Measurements from ENCODE around the gene PLEKHB2. TPM values are rescaled to one million over a fixed set of nuclear protein-coding genes. Genes with fewer than 3 reads are reported as not detected.
"Not testable (repeated sequence)": the region's sequence is repeated elsewhere in the genome, so short reads cannot be mapped to it uniquely, and the experiment has no call there.

The PLEKHB2 gene
- total RNA-seq, 2 donors from 2014 or later: 22.4 to 35.0 TPM

GRCh38 chr2:131148426-131148825 lies 43.3 kb downstream of the PLEKHB2 start:
- H3K36me3 ChIP-seq (replicated peaks in 1 of 2; ENCODE audit: insufficient read depth in 1 of 2, low read depth in 2 of 2): peaks cover 0 to 9% of the 10 kb centered on the region in 2 donors

GRCh38 chr2:131150109-131150508 lies 45.0 kb downstream of the PLEKHB2 start:
- ATAC-seq; H3K27me3 ChIP-seq; H3K27ac ChIP-seq; H3K4me1 ChIP-seq; H3K4me3 ChIP-seq; DNase-seq; intact Hi-C loops (cut with DNase I); H3K9me3 ChIP-seq; H3K36me3 ChIP-seq (replicated peaks in 1 of 2; ENCODE audit: insufficient read depth in 1 of 2, low read depth in 2 of 2): not testable (repeated sequence)
- 94 to 98% methylated on average over 9 of the region's 9 CpGs for WGBS, 2 donors

More at GRCh38 chr2:131148426-131148825, 43.3 kb downstream of the PLEKHB2 start:
- ATAC-seq (no peak), DNase-seq (no peak)
- no peak for TF ChIP-seq CTCF (IDR thresholded peaks at IDR 0.05)
- H3K9me3 ChIP-seq: no peaks in the 10 kb centered on the region
- H3K4me3 ChIP-seq: no peak overlapping the region
- H3K27ac ChIP-seq: no peak overlapping the region
- WGBS, 2 donors: 78 to 81% methylated on average over 3 of the region's 3 CpGs
- H3K4me1 ChIP-seq: no peaks in the 10 kb centered on the region
- intact Hi-C loops (cut with DNase I): no loop called here
- no peaks in the 10 kb centered on the region for H3K27me3 ChIP-seq

- WGBS, 2 donors: 80% methylated on average over 6 of the region's 6 CpGs; no CpG with 5 or more reads in 1 of the 2 donors
- ATAC-seq (no peak), DNase-seq (no peak)
- no peaks in the 10 kb centered on the region for H3K27me3 ChIP-seq
- no peaks in the 10 kb centered on the region for H3K4me1 ChIP-seq
- intact Hi-C loops (cut with DNase I): no loop called here
- no peak overlapping the region for H3K27ac ChIP-seq
- TF ChIP-seq CTCF (IDR thresholded peaks at IDR 0.05): no peak
- no peak for TF ChIP-seq POLR2A (IDR thresholded peaks at IDR 0.05)
- no peak overlapping the region for H3K4me3 ChIP-seq
- H3K9me3 ChIP-seq: no peaks in the 10 kb centered on the region
- H3K36me3 ChIP-seq (replicated peaks in 1 of 2; ENCODE audit: insufficient read depth in 1 of 2, low read depth in 2 of 2): peaks cover 0 to 4% of the 10 kb centered on the region in 2 donors
Observed at GRCh38 chr2:131151398-131151797, 46.3 kb downstream of the PLEKHB2 start.

- TF ChIP-seq POLR2A (IDR thresholded peaks at IDR 0.05): no peak
- TF ChIP-seq CTCF (IDR thresholded peaks at IDR 0.05): no peak
Observed at GRCh38 chr2:131152074-131152473, 46.9 kb downstream of the PLEKHB2 start.

GRCh38 chr2:131153529-131153928 lies 48.4 kb downstream of the PLEKHB2 start:
- no peak for TF ChIP-seq POLR2A (IDR thresholded peaks at IDR 0.05)
- no peak for TF ChIP-seq CTCF (IDR thresholded peaks at IDR 0.05)
- Histone ChIP-seq H3K9me3 (no peaks in the 10 kb centered on the region), H3K36me3 (replicated peaks in 1 of 2; ENCODE audit: insufficient read depth in 1 of 2, low read depth in 2 of 2) (peaks cover 0 to 4% of the 10 kb centered on the region in 2 donors), H3K27ac (no peak overlapping the region), H3K4me1 (no peaks in the 10 kb centered on the region), H3K27me3 (no peaks in the 10 kb centered on the region), H3K4me3 (no peak overlapping the region)
- intact Hi-C loops (cut with DNase I): no loop called here
- DNase-seq (no peak), ATAC-seq (no peak)
- WGBS, 2 donors: 44% methylated on average over 4 of the region's 4 CpGs; no CpG with 5 or more reads in 1 of the 2 donors

More at GRCh38 chr2:131152074-131152473, 46.9 kb downstream of the PLEKHB2 start:
- WGBS, 2 donors: 41 to 44% methylated on average over 7 of the region's 7 CpGs
- no peaks in the 10 kb centered on the region for H3K27me3 ChIP-seq
- no peak overlapping the region for H3K27ac ChIP-seq
- no peak overlapping the region for H3K4me3 ChIP-seq
- no peaks in the 10 kb centered on the region for H3K4me1 ChIP-seq
- ATAC-seq (no peak), DNase-seq (no peak)
- H3K36me3 ChIP-seq (replicated peaks in 1 of 2; ENCODE audit: insufficient read depth in 1 of 2, low read depth in 2 of 2): peaks cover 0 to 4% of the 10 kb centered on the region in 2 donors
- no peaks in the 10 kb centered on the region for H3K9me3 ChIP-seq
- intact Hi-C loops (cut with DNase I): no loop called here
